ENCODE measurements around the gene SLC9A9. TPM values are rescaled to one million over a fixed set of nuclear protein-coding genes. Genes with fewer than 3 reads are reported as not detected.
"Not testable (repeated sequence)": the region's sequence is repeated elsewhere in the genome, so short reads cannot be mapped to it uniquely, and the experiment has no call there.

SLC9A9 gene
- total RNA-seq, 1 donor from 2014 or later: 7.1 TPM

DNA sequence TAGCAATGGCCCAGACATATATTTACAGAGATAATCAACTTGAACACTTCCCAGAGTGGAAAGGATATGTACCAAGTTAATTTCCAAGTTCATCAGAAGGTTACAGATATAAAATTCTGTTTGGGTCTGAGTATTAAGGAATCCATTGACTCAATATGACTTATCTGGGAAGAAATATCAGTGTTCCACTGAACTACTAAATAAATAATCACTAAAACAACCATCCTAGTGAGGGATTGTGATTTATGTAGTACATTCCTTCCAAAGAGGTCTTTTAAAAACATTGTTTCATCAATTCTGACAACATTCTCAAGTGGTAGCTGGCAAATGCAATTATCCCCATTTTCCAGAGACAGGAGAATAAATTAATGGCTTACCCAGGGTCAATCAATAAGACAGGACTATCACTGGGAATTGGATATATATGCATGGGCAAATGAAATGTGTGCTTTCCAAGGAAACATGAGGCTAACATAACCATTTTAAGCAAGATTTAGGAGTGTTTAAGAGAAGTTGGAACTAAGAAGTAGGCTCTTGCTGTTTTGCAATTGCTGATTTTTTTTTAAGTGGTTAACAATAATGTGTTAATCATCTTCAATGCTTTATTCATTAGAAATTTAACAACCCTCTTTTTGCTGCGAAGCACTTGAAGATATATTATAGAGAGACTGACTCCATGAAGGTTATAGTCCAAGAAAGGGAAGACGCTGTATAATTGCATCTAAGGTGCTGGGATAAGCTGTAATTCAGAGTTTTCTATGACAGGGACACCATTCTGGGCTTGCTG lies 37.9 kb downstream of the SLC9A9 start:
- DNase-seq (ENCODE audit: low read depth in 2 of 2): no peak

DNA sequence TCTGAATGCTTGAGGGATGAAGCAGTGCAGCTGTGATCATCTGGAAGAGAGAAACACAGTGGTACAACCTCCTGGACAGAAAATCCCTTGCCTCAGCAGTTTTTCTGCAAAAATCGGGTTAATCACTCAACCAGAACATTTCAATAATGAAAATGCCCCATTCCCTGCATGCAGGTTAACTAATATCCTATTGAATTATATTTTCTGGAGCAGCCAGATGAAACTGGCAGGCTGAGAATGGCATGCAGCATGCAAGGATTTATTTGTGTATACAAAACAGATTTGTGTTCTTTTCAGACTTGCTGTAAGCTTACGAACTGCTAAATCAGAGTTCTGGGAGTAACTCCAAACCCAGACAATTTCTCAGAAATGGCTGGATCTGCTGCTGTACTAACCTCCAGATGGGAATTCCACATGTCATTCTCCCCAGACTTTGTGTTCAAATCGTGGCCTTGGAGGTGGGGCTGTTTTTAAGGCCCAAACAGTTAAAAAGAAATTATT lies 39.1 kb downstream of the SLC9A9 start:
- DNase-seq (ENCODE audit: low read depth in 2 of 2): no peak

- no peak for DNase-seq (ENCODE audit: low read depth in 2 of 2)
Measured at GRCh38 chr3:143808030-143808429, 40.2 kb downstream of the SLC9A9 start.

GRCh38 chr3:143806038-143806437 lies 42.2 kb downstream of the SLC9A9 start:
- DNase-seq (ENCODE audit: low read depth in 2 of 2): no peak

DNA sequence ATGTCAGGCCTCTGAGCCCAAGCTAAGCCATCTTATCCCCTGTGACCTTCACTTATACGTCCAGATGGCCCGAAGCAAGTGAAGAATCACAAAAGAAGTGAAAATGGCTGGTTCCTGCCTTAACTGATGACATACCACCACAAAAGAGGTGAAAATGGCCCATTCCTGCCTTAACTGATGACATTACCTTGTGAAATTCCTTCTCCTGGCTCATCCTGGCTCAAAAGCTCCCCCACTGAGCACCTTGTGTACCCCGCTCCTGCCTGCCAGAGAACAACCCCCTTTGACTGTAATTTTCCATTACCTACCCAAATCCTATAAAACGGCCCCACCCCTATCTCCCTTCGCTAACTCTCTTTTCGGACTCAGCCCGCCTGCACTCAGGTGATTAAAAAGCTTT lies 42.8 kb downstream of the SLC9A9 start:
- not testable (repeated sequence) for DNase-seq (ENCODE audit: low read depth in 2 of 2)

DNA sequence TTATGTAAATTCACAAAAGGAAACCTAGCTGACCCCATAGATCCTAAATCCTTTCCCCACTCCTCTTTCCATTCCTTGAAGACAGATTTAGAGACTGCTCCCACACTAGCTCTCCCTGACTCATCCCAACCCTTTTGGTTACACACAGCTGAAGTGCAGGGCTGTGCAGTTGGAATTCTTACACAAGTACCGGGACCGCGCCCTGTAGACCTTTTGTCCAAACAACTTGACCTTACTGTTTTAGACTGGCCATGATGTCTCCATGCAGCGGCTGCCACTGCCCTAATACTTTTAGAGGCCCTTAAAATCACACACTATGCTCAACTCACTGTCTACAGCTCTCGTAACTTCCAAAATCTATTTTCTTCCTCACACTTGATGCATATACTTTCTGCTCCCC lies 47.2 kb downstream of the SLC9A9 start:
- not testable (repeated sequence) for DNase-seq (ENCODE audit: low read depth in 2 of 2)

DNA sequence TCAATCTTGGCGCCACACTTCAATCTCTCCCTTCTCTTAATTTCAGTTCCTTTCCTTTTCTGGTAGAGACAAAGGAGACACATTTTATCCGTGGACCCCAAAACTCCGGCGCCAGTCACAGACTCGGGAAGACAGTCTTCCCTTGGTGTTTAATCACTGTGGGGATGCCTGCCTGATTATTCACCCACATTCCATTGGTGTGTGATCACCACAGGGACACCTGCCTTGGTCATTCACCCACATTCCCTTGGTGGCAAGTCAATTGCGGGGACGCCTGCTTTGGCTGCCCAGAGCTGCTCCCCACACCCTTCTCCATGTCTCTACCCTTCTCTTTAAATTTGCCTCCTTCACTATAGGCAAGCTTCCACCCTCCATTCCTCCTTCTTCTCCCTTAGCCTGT lies 50.1 kb downstream of the SLC9A9 start:
- not testable (repeated sequence) for DNase-seq (ENCODE audit: low read depth in 2 of 2)

DNA sequence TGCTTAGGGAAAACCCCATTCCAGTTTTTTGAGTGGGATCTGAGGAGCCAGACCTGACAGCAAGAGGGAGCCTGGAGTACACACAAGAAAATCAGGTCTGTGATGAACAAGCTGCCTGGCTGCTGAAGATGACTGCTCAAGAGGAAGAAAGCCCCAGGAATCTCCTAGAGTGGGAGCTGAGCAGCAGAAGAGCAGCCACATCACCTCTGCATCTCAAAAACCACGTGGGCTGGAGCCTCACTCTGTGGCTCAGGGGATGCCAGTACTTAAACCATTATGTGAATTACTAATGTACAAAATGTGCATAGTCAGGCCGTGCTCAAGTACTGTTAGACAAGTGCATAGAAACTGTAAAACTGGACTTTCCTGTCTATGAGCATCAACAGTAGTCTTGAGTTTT lies 52.4 kb downstream of the SLC9A9 start:
- no peak for DNase-seq (ENCODE audit: low read depth in 2 of 2)

GRCh38 chr3:143794793-143795462 lies 53.3 kb downstream of the SLC9A9 start:
- DNase-seq (ENCODE audit: low read depth in 2 of 2): no peak

- no peak for DNase-seq (ENCODE audit: low read depth in 2 of 2)
Measured at GRCh38 chr3:143793971-143794370, 54.3 kb downstream of the SLC9A9 start.

GRCh38 chr3:143791386-143791785 lies 56.9 kb downstream of the SLC9A9 start:
- peak in 1 of 2 donors; percentile 22 for DNase-seq (ENCODE audit: low read depth in 2 of 2)

DNA sequence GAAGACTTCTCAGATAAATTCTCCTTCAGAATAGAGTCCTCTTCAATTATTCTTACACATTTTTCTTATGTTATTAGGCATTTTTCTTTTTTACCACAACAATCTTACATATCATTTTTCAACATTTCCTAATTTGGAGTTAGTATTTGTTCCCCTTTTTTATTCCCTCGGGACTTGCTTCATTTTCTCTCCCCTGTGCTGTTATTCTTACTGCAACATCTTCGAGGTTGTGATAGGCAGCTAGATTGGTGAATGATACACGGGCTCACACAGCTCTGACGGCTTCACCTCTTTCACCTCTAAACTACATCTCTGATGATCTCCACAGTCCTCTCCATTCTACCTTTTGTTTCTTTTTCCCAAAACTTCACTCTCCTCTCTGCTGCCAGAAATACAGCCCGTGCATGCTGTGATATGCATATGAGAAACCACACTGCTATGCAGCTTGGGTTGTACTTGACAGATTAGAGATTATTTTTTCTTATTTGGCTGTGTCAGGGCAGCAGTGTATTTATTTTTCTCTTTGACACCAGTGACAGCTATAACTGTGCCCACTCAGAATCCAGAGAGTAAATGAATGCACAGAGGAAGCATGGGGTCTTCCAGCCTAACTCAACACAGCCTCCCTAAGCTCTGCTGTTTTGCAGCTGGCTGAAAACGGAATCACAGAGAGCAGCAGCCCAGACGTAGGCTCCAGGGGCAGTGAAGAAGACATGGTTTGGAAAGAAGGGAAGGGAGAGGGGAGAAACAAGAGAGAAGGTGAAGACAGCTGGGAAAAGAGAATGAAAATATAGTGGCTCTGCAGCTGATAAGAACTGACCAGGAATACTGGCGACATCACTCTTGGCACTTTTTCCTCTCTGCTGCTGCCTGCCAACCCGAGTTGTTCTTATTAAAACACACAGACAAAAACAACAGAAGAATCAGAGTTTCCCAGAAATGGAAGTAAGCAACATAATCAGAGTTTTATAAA lies 61.8 kb downstream of the SLC9A9 start:
- peak in 1 of 2 donors; percentile 35 for DNase-seq (ENCODE audit: low read depth in 2 of 2)

- no peak for DNase-seq (ENCODE audit: low read depth in 2 of 2)
Measured at GRCh38 chr3:143784446-143784845, 63.8 kb downstream of the SLC9A9 start.

DNA sequence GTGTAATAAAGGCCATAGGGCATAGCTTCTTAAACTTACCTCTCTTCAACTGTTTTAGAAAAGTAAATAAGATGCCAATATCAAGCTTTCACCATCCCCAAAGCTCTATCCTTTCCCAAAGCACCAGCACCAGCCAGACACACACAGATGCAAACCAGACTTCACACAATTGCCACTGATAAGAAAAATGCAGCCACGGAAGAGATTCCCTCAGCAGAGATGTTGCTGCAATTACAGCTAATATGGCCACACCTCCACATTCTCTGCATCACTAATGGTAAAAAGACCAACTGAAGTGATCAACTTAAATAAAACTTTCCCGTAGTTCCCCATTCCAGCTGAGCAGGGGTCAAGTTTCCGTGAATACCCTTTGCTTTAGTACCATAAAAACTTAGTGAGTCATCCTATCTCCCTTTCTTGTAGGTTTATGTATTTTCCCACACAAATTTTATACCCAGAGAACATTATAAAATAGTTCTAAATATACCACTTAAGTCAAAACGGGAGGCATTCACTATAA lies 64.4 kb downstream of the SLC9A9 start:
- DNase-seq (ENCODE audit: low read depth in 2 of 2): no peak

DNA sequence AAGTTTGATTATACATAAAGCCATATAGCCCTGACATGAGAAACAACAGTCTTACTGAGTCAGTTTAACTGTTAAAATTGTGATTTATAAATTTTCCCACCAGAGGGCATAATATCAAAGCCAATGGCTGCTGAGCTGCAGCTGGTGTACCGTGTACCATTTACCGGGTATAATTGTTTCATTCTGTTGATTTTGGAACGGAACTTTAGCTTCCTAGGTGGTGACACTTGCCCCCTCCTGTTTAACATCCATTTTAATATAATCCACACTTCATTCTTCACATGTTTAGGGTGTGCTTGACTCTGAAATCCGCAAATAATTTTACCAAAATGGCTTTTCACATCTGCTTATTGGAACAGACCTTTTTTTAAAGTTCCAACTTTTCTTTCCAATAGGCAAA lies 72.8 kb downstream of the SLC9A9 start:
- DNase-seq (ENCODE audit: low read depth in 2 of 2): peak; percentile 42 to 62

GRCh38 chr3:143771939-143772338 lies 76.3 kb downstream of the SLC9A9 start:
- DNase-seq (ENCODE audit: low read depth in 2 of 2): no peak

- no peak for DNase-seq (ENCODE audit: low read depth in 2 of 2)
Measured at GRCh38 chr3:143771258-143771657, 77.0 kb downstream of the SLC9A9 start.

GRCh38 chr3:143770391-143770790 lies 77.9 kb downstream of the SLC9A9 start:
- DNase-seq (ENCODE audit: low read depth in 2 of 2): no peak

- DNase-seq (ENCODE audit: low read depth in 2 of 2): no peak
Measured at GRCh38 chr3:143769616-143770015, 78.7 kb downstream of the SLC9A9 start.

- DNase-seq (ENCODE audit: low read depth in 2 of 2): no peak
Measured at GRCh38 chr3:143764840-143765239, 83.4 kb downstream of the SLC9A9 start.

- DNase-seq (ENCODE audit: low read depth in 2 of 2): peak; percentile 34 to 42
Measured at GRCh38 chr3:143763564-143764162, 84.6 kb downstream of the SLC9A9 start.
